Measurements from ENCODE around the gene SRGAP3.

Gene SRGAP3

DNA sequence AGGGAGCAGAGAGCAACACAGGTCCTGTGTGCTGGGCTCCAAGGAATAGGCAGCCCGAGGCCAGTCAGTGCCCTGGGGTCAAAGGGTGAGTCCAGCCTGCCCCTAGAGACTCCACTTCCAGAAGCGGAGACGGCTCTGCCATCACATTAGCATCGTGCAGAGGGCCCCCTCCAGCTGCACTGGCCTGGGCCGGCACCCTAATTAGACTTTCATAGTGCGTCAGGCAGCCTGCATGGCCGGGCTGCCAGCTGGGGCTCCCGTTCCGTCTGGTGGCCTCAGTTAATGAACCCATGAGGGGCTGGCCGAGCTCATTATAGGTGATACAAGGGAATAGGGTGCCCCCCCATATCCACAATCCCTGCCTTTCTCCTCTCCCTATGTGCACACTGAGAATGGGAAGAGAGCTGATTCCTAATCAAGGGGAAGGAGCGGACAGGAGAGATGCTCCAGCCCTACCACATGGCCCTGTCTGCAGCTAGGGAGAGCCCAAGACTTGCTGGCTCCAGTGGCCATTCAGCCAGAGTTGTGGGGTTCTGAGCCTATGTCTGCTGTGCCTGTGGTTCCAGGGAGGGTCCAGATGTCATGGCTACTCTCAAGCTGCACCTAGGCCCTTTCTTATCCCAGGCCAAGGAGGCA is 128.0 kb downstream of the SRGAP3 start:
- no peak overlapping the region for H3K4me3 ChIP-seq
- DNase-seq (ENCODE audit: low spot score in 2 of 2) = no peak
- no peaks in the 10 kb centered on the region for H3K4me1 ChIP-seq
- no peaks in the 10 kb centered on the region for H3K27me3 ChIP-seq (ENCODE audit: low read depth)
- no peaks in the 10 kb centered on the region for H3K36me3 ChIP-seq (replicated peaks)
- in situ Hi-C loops (cut with MboI; ENCODE audit: low sequenced_read_pairs) = no loop called here
- H3K9me3 ChIP-seq = no peaks in the 10 kb centered on the region

- no peaks in the 10 kb centered on the region for H3K36me3 ChIP-seq (replicated peaks)
- no peaks in the 10 kb centered on the region for H3K4me1 ChIP-seq
- H3K4me3 ChIP-seq = no peak overlapping the region
- no peak for DNase-seq (ENCODE audit: low spot score in 2 of 2)
- in situ Hi-C loops (cut with MboI; ENCODE audit: low sequenced_read_pairs) = no loop called here
- H3K9me3 ChIP-seq = no peaks in the 10 kb centered on the region
- H3K27me3 ChIP-seq (ENCODE audit: low read depth) = no peaks in the 10 kb centered on the region
Measured at GRCh38 chr3:9119331-9119730, 130.1 kb downstream of the SRGAP3 start.

DNA sequence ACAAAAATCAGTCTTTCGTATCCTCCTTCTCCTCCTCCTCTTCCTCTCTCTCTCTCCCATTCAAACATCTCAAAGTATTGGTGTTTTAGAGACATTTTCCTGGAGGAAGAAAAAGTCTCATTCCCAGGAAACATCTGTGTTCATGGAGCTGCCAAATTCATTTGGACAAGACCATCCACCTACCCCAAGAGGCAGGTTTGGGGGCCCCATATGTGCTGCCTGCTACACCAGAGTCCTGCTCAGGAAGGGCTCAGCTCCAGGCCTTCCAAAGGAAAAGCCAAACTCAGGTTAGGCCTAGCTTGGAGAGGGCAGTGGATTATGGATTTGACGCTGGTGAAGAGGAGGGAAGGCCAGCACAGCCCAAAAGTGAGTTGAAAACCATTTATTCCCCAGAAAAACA is 131.2 kb downstream of the SRGAP3 start:
- in situ Hi-C loops (cut with MboI; ENCODE audit: low sequenced_read_pairs) = no loop called here
- no peaks in the 10 kb centered on the region for H3K36me3 ChIP-seq (replicated peaks)
- H3K4me1 ChIP-seq = no peaks in the 10 kb centered on the region
- H3K27me3 ChIP-seq (ENCODE audit: low read depth) = no peaks in the 10 kb centered on the region
- no peaks in the 10 kb centered on the region for H3K9me3 ChIP-seq
- DNase-seq (ENCODE audit: low spot score in 2 of 2) = no peak
- no peak overlapping the region for H3K4me3 ChIP-seq

DNA sequence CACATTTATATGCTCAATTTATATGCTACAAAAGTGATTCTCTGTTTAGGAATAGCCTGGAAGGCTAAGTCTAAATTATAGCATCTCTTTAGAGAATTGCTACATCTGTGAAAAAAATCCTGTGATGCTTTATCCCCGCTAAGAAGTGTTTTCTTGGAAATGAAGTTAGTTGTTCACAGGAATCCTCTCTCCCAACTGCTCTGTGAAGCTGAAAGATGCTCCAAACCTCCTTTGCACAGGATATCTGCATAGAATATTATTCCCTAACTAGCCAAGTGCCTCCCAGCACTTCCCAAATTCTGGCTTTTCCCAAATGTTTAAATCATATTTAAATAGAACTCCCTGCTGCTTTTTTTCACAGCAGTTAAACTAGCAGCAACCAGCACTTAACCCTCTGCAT is 132.2 kb downstream of the SRGAP3 start:
- no peak for DNase-seq (ENCODE audit: low spot score in 2 of 2)
- Histone ChIP-seq H3K36me3 (replicated peaks) (no peaks in the 10 kb centered on the region), H3K9me3 (no peaks in the 10 kb centered on the region), H3K4me1 (no peaks in the 10 kb centered on the region), H3K4me3 (no peak overlapping the region), H3K27me3 (ENCODE audit: low read depth) (no peaks in the 10 kb centered on the region)
- in situ Hi-C loops (cut with MboI; ENCODE audit: low sequenced_read_pairs) = no loop called here

DNA sequence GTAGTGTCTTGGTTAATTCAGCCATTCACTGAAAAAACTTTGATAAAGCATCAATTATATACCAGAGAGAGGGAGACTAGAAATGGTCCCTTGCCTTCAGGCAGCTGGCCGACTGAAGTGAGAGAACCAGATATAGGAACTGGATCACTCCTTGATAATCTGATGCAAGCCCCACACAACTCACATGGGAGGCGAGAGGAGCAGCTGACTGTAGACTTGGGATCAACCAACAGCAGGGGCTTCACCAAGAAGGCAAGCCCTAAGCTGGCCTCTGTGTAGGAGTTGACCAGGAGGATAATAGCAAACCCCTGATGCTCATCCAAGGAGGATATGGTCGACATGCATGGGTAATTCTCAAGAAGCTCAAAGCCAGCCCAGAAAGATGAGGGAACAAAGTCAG is 133.1 kb downstream of the SRGAP3 start:
- no peak for DNase-seq (ENCODE audit: low spot score in 2 of 2)
- H3K27me3 ChIP-seq (ENCODE audit: low read depth) = no peaks in the 10 kb centered on the region
- in situ Hi-C loops (cut with MboI; ENCODE audit: low sequenced_read_pairs) = no loop called here
- H3K9me3 ChIP-seq = no peaks in the 10 kb centered on the region
- H3K4me3 ChIP-seq = no peak overlapping the region
- no peaks in the 10 kb centered on the region for H3K4me1 ChIP-seq
- no peaks in the 10 kb centered on the region for H3K36me3 ChIP-seq (replicated peaks)

DNA sequence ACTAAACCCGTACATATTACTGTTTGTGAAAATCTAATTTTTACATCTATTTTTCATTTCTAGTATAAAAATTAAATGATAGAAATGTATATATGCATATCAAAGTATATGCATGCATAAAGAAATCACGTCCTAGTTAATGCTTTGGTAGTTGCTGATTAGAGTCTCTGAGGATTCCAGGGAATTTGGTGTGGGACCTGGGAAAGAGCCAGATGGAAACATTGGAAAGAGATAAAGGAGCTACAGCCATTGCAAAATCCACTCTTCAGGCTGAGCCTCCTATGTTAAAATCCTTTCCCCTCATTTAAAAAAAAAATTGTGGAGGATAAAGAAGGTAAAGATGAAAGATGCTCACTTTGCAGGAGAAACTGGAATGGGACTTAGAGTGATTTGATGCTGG is 134.1 kb downstream of the SRGAP3 start:
- Histone ChIP-seq H3K27me3 (ENCODE audit: low read depth) (no peaks in the 10 kb centered on the region), H3K36me3 (replicated peaks) (no peaks in the 10 kb centered on the region), H3K9me3 (no peaks in the 10 kb centered on the region), H3K4me3 (no peak overlapping the region), H3K4me1 (no peaks in the 10 kb centered on the region)
- in situ Hi-C loops (cut with MboI; ENCODE audit: low sequenced_read_pairs) = no loop called here
- no peak for DNase-seq (ENCODE audit: low spot score in 2 of 2)

GRCh38 chr3:9113040-9113439 is 136.4 kb downstream of the SRGAP3 start:
- H3K4me3 ChIP-seq = no peak overlapping the region
- no peaks in the 10 kb centered on the region for H3K27me3 ChIP-seq (ENCODE audit: low read depth)
- H3K36me3 ChIP-seq (replicated peaks) = no peaks in the 10 kb centered on the region
- in situ Hi-C loops (cut with MboI; ENCODE audit: low sequenced_read_pairs) = no loop called here
- no peak for DNase-seq (ENCODE audit: low spot score in 2 of 2)
- H3K9me3 ChIP-seq = no peaks in the 10 kb centered on the region
- H3K4me1 ChIP-seq = no peaks in the 10 kb centered on the region

- H3K4me3 ChIP-seq = no peak overlapping the region
- H3K36me3 ChIP-seq (replicated peaks) = no peaks in the 10 kb centered on the region
- H3K27me3 ChIP-seq (ENCODE audit: low read depth) = no peaks in the 10 kb centered on the region
- in situ Hi-C loops (cut with MboI; ENCODE audit: low sequenced_read_pairs) = no loop called here
- no peaks in the 10 kb centered on the region for H3K4me1 ChIP-seq
- no peaks in the 10 kb centered on the region for H3K9me3 ChIP-seq
- no peak for DNase-seq (ENCODE audit: low spot score in 2 of 2)
Measured at GRCh38 chr3:9111866-9112265, 137.6 kb downstream of the SRGAP3 start.

- no peaks in the 10 kb centered on the region for H3K36me3 ChIP-seq (replicated peaks)
- in situ Hi-C loops (cut with MboI; ENCODE audit: low sequenced_read_pairs) = no loop called here
- H3K27me3 ChIP-seq (ENCODE audit: low read depth) = no peaks in the 10 kb centered on the region
- no peak overlapping the region for H3K4me3 ChIP-seq
- no peaks in the 10 kb centered on the region for H3K9me3 ChIP-seq
- DNase-seq (ENCODE audit: low spot score in 2 of 2) = peak in 1 of 2 experiments; percentile 40
- H3K4me1 ChIP-seq = no peaks in the 10 kb centered on the region
Measured at GRCh38 chr3:9111417-9111816, 138.0 kb downstream of the SRGAP3 start.

GRCh38 chr3:9110802-9111201 is 138.6 kb downstream of the SRGAP3 start:
- Histone ChIP-seq H3K36me3 (replicated peaks) (no peaks in the 10 kb centered on the region), H3K4me3 (no peak overlapping the region), H3K27me3 (ENCODE audit: low read depth) (no peaks in the 10 kb centered on the region), H3K9me3 (no peaks in the 10 kb centered on the region), H3K4me1 (no peaks in the 10 kb centered on the region)
- in situ Hi-C loops (cut with MboI; ENCODE audit: low sequenced_read_pairs) = no loop called here
- DNase-seq (ENCODE audit: low spot score in 2 of 2) = no peak

DNA sequence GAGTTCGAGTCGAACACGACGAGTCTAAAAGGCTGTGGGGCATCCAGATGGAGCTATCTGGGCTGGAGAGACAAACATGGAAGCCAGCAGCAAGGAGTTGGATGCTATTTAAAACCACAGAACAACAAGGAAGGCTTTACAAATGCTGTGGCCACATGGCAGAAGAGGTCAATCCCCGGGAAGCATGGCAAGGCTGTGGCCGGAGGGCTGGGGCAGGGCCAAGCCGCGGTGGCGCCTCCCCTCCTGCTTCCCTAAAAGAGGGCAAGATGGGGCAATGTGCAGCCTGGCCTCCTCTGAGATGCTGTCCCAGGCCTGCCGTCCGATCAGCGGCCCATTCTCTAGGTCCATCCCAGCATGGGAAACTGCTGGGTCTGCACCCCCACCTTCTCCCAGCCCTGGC is 139.1 kb downstream of the SRGAP3 start:
- no peaks in the 10 kb centered on the region for H3K36me3 ChIP-seq (replicated peaks)
- H3K27me3 ChIP-seq (ENCODE audit: low read depth) = no peaks in the 10 kb centered on the region
- no peak overlapping the region for H3K4me3 ChIP-seq
- H3K9me3 ChIP-seq = no peaks in the 10 kb centered on the region
- in situ Hi-C loops (cut with MboI; ENCODE audit: low sequenced_read_pairs) = no loop called here
- DNase-seq (ENCODE audit: low spot score in 2 of 2) = no peak
- H3K4me1 ChIP-seq = no peaks in the 10 kb centered on the region

- no peak overlapping the region for H3K4me3 ChIP-seq
- in situ Hi-C loops (cut with MboI; ENCODE audit: low sequenced_read_pairs) = no loop called here
- H3K27me3 ChIP-seq (ENCODE audit: low read depth) = no peaks in the 10 kb centered on the region
- no peaks in the 10 kb centered on the region for H3K36me3 ChIP-seq (replicated peaks)
- DNase-seq (ENCODE audit: low spot score in 2 of 2) = no peak
- no peaks in the 10 kb centered on the region for H3K9me3 ChIP-seq
- H3K4me1 ChIP-seq = no peaks in the 10 kb centered on the region
Measured at GRCh38 chr3:9109568-9109914, 139.9 kb downstream of the SRGAP3 start.

GRCh38 chr3:9108876-9109567 is 140.4 kb downstream of the SRGAP3 start:
- in situ Hi-C loops (cut with MboI; ENCODE audit: low sequenced_read_pairs) = no loop called here
- H3K4me1 ChIP-seq = no peaks in the 10 kb centered on the region
- no peak overlapping the region for H3K4me3 ChIP-seq
- no peaks in the 10 kb centered on the region for H3K9me3 ChIP-seq
- no peaks in the 10 kb centered on the region for H3K36me3 ChIP-seq (replicated peaks)
- DNase-seq (ENCODE audit: low spot score in 2 of 2) = no peak
- H3K27me3 ChIP-seq (ENCODE audit: low read depth) = no peaks in the 10 kb centered on the region

DNA sequence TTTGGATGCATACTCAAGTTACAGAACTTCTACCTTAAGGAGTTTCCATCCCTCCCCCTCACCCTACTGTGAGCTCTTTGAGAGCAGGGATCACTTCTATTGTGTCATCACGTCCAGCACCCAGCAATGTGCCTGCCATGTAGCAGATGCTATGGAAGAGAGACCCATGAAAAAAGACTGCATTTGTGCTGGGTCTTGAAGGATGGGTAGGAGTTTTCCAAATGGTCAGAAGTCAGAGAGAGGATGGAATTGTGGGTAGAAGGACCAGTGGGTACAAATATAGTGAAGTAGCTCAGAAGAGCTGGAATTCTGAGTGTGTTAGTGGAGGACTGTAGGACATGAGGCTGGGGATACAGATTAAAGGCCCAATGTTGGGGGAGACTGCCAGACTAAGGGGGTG is 141.7 kb downstream of the SRGAP3 start:
- H3K27me3 ChIP-seq (ENCODE audit: low read depth) = no peaks in the 10 kb centered on the region
- H3K36me3 ChIP-seq (replicated peaks) = no peaks in the 10 kb centered on the region
- in situ Hi-C loops (cut with MboI; ENCODE audit: low sequenced_read_pairs) = no loop called here
- DNase-seq (ENCODE audit: low spot score in 2 of 2) = no peak
- no peak overlapping the region for H3K4me3 ChIP-seq
- H3K4me1 ChIP-seq = peaks cover 4% of the 10 kb centered on the region
- H3K9me3 ChIP-seq = no peaks in the 10 kb centered on the region

DNA sequence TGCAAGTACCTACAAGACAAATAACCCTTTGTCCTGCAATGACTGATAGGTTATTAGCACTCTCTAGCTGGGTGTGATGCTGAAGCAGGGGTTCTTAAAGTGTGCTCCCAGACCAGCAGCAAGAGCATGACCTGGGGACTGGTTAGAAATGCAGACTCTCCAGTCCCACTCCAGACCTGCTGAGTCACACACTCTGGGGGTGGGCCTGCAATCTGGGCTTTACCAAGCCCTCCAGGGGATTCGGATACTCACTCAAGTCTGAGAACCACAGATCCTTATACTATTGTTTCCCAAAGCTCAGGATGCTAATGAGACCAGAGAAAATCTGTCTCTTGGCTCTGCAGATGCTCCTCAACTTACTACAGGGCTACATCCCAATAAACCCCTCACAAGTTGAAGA is 144.0 kb downstream of the SRGAP3 start:
- in situ Hi-C loops (cut with MboI; ENCODE audit: low sequenced_read_pairs) = no loop called here
- H3K27me3 ChIP-seq (ENCODE audit: low read depth) = no peaks in the 10 kb centered on the region
- H3K9me3 ChIP-seq = no peaks in the 10 kb centered on the region
- H3K4me3 ChIP-seq = no peak overlapping the region
- no peak for DNase-seq (ENCODE audit: low spot score in 2 of 2)
- peaks cover 6% of the 10 kb centered on the region for H3K4me1 ChIP-seq
- H3K36me3 ChIP-seq (replicated peaks) = no peaks in the 10 kb centered on the region
